H1 (cell line): ENCODE data around the gene SPTBN5. TPM values are rescaled to one million over a fixed set of nuclear protein-coding genes. Genes with fewer than 3 reads are reported as not detected.

Experiments
- CTCF ChIA-PET: fragments of 300-600 bp; sonication (Branson Sonifier 250); formaldehyde crosslinking; loops from one replicate; lab custom pipeline; 2021; ENCODE audit not compliant: partially characterized antibody; lab: Charles Lee
- POLR2A ChIA-PET: fragments of 300-600 bp; sonication (Branson Sonifier 250); formaldehyde crosslinking; loops from one replicate; lab custom pipeline; 2021; ENCODE audit warnings: inconsistent platforms; ENCODE audit not compliant: partially characterized antibody; lab: Charles Lee
- DNase-seq, 2 experiments: peaks; one replicate each; pipeline versions ENCODE4 v3.0.0 to v3.0.0-alpha.2; 2010 to 2022; ENCODE audit warnings: low spot score in 2 of 2, low read depth in 1 of 2, mixed read lengths in 1 of 2
- FAIRE-seq: peaks from 2 replicates; lab custom pipeline; 2011; peaks lifted over from hg19 to GRCh38; lab: Jason Lieb, UNC
- H2AFZ ChIP-seq: 2 replicates; pipeline ENCODE4 v1.8.1; 2012; ENCODE audit warnings: low read length, inconsistent platforms
- H2AK5ac ChIP-seq: 2 replicates; pipeline ENCODE4 v1.6.1; 2013; ENCODE audit warnings: low read depth, low read length
- H2BK120ac ChIP-seq: replicated peaks from 2 replicates; pipeline ENCODE3; 2013; ENCODE audit warnings: low read depth, low read length, inconsistent platforms
- H2BK12ac ChIP-seq: 2 replicates; pipeline ENCODE4 v1.6.1; 2013; ENCODE audit warnings: low read depth, low read length
- H2BK15ac ChIP-seq: 2 replicates; pipeline ENCODE4 v1.6.1; 2013; ENCODE audit warnings: low read length
- H2BK20ac ChIP-seq: 2 replicates; pipeline ENCODE4 v1.6.1; 2013; ENCODE audit warnings: low read length
- H2BK5ac ChIP-seq: 2 replicates; pipeline ENCODE4 v1.6.1; 2013; ENCODE audit warnings: low read depth, low read length
- H3K14ac ChIP-seq: 2 replicates; pipeline ENCODE4 v1.6.1; 2013; ENCODE audit warnings: inconsistent platforms; ENCODE audit not compliant: insufficient read length
- H3K18ac ChIP-seq: 2 replicates; pipeline ENCODE4 v1.6.1; 2013; ENCODE audit warnings: low read length; ENCODE audit errors: extremely low read depth
- H3K23ac ChIP-seq: 2 replicates; pipeline ENCODE4 v1.6.1; 2013; ENCODE audit warnings: inconsistent platforms; ENCODE audit not compliant: insufficient read length
- H3K23me2 ChIP-seq: 2 replicates; pipeline ENCODE4 v1.6.1; 2013; ENCODE audit warnings: low read depth, low read length
- H3K27ac ChIP-seq: 2 replicates; pipeline ENCODE4 v1.6.1; 2011; ENCODE audit warnings: low read depth, low read length, inconsistent platforms
- H3K27me3 ChIP-seq, 4 experiments: replicated peaks in 1 of 4; 1 replicate in 1 of 4; 2 replicates in 3 of 4; pipeline versions ENCODE4 v1.6.1 to v1.8.1; 2011 to 2013; ENCODE audit warnings: low read length in 3 of 4, mild to moderate bottlenecking in 3 of 4, inconsistent platforms in 2 of 4, mixed read lengths in 2 of 4, moderate library complexity in 1 of 4; ENCODE audit not compliant: control insufficient read depth in 3 of 4, insufficient read depth in 3 of 4; ENCODE audit errors: extremely low read depth in 1 of 4
- H3K36me3 ChIP-seq, 4 experiments: 2 replicates each; pipeline versions ENCODE4 v1.6.1 to v1.8.1; 2011 to 2013; ENCODE audit warnings: mild to moderate bottlenecking in 4 of 4, low read length in 3 of 4, moderate library complexity in 2 of 4, control low read depth in 1 of 4, inconsistent platforms in 1 of 4; ENCODE audit not compliant: insufficient read depth in 4 of 4, control insufficient read depth in 2 of 4
- H3K4ac ChIP-seq: replicated peaks from 2 replicates; pipeline ENCODE3; 2013; ENCODE audit warnings: low read length, low read depth, mixed read lengths, inconsistent platforms; ENCODE audit not compliant: insufficient read length
- H3K4me1 ChIP-seq, 4 experiments: replicated peaks in 1 of 4; 1 replicate in 1 of 4; 2 replicates in 3 of 4; pipeline versions ENCODE4 v1.6.1 to v1.8.1; 2011 to 2013; ENCODE audit warnings: low read length in 3 of 4, inconsistent platforms in 2 of 4, mixed read lengths in 1 of 4; ENCODE audit not compliant: insufficient read depth in 4 of 4, control insufficient read depth in 3 of 4
- H3K4me2 ChIP-seq, 2 experiments: 2 replicates each; pipeline versions ENCODE4 v1.6.1 to v1.8.1; 2011 to 2013; ENCODE audit warnings: low read depth in 2 of 2, low read length in 2 of 2, control low read depth in 1 of 2, inconsistent platforms in 1 of 2, mild to moderate bottlenecking in 1 of 2; ENCODE audit not compliant: insufficient read depth in 1 of 2
- H3K4me3 ChIP-seq, 4 experiments: fragments of 200-600, 300-600 bp in 1 of 4; sonication (generic), shearing (Covaris generic), sonication (Bioruptor Twin) in 1 of 4; 2 replicates each; pipeline versions ENCODE4 v1.5.1 to v1.8.1; 2011 to 2016; ENCODE audit warnings: low read length in 4 of 4, low read depth in 3 of 4, control low read depth in 2 of 4, inconsistent platforms in 2 of 4, mild to moderate bottlenecking in 2 of 4, mixed read lengths in 1 of 4, moderate library complexity in 1 of 4; ENCODE audit not compliant: insufficient read depth in 2 of 4; ENCODE audit errors: extremely low read depth in 1 of 4
- H3K56ac ChIP-seq: replicated peaks from 2 replicates; pipeline ENCODE3; 2013; ENCODE audit warnings: low read depth, mild to moderate bottlenecking, mixed read lengths, low read length, inconsistent platforms; ENCODE audit not compliant: insufficient read length
- H3K79me1 ChIP-seq: 2 replicates; pipeline ENCODE4 v1.6.1; 2013; ENCODE audit warnings: low read depth, low read length, control low read depth
- H3K79me2 ChIP-seq, 2 experiments: 2 replicates each; pipeline versions ENCODE4 v1.6.1 to v1.8.1; 2012 to 2013; ENCODE audit warnings: low read length in 2 of 2, mild to moderate bottlenecking in 2 of 2, inconsistent platforms in 1 of 2; ENCODE audit not compliant: insufficient read depth in 2 of 2, control insufficient read depth in 1 of 2
- H3K9ac ChIP-seq, 4 experiments: replicated peaks in 1 of 4; 1 replicate in 1 of 4; 2 replicates in 3 of 4; pipeline versions ENCODE4 v1.6.1 to v1.8.1; 2011 to 2013; ENCODE audit warnings: low read depth in 3 of 4, low read length in 3 of 4, control low read depth in 2 of 4, mild to moderate bottlenecking in 2 of 4, moderate library complexity in 2 of 4, inconsistent platforms in 1 of 4; ENCODE audit errors: extremely low read depth in 1 of 4
- H3K9me3 ChIP-seq, 2 experiments: 2 replicates each; pipeline versions ENCODE4 v1.6.1 to v1.8.1; 2012 to 2013; ENCODE audit warnings: mild to moderate bottlenecking in 2 of 2, moderate library complexity in 2 of 2, control low read depth in 1 of 2, inconsistent platforms in 1 of 2, low read depth in 1 of 2, low read length in 1 of 2, mixed read lengths in 1 of 2; ENCODE audit not compliant: insufficient read depth in 2 of 2
- H4K20me1 ChIP-seq, 2 experiments: replicated peaks in 1 of 2; 2 replicates each; pipeline versions ENCODE3 to v1.8.1; 2011 to 2013; ENCODE audit warnings: inconsistent platforms in 2 of 2, low read length in 2 of 2, mild to moderate bottlenecking in 1 of 2; ENCODE audit not compliant: insufficient read depth in 2 of 2, control insufficient read depth in 1 of 2
- H4K5ac ChIP-seq: 2 replicates; pipeline ENCODE4 v1.6.1; 2013; ENCODE audit warnings: low read length, low read depth, mixed read lengths, inconsistent platforms; ENCODE audit not compliant: insufficient read length
- H4K8ac ChIP-seq: 2 replicates; pipeline ENCODE4 v1.8.0; 2013; ENCODE audit warnings: mild to moderate bottlenecking, moderate library complexity, low read length, inconsistent platforms; ENCODE audit not compliant: insufficient read depth; ENCODE audit errors: extremely low read depth
- H4K91ac ChIP-seq: replicated peaks from 2 replicates; pipeline ENCODE3; 2013; ENCODE audit warnings: low read length, mixed read lengths, inconsistent platforms; ENCODE audit not compliant: insufficient read length
- CBX8 ChIP-seq: fragments of 300-800, 300-1000 bp; sonication (generic); IDR thresholded peaks from 2 replicates; pipeline ENCODE4 v1.7.1; 2016; ENCODE audit warnings: low read depth, low read length, borderline replicate concordance
- CHD2 ChIP-seq: IDR thresholded peaks from 2 replicates; pipeline ENCODE4 v1.6.1; 2012; ENCODE audit warnings: low read length, improper control_type of control experiment
- GTF2F1 ChIP-seq: IDR thresholded peaks from 2 replicates; pipeline ENCODE4 v1.6.1; 2012; ENCODE audit warnings: low read depth, low read length, improper control_type of control experiment, borderline replicate concordance
- NANOG ChIP-seq: IDR thresholded peaks from 2 replicates; pipeline ENCODE4 v1.6.1; 2011; ENCODE audit warnings: low read length, low read depth, mild to moderate bottlenecking, inconsistent platforms; ENCODE audit not compliant: insufficient read depth, poor library complexity, severe bottlenecking
- POLR2A ChIP-seq, 2 experiments: IDR thresholded peaks; 1 replicate in 1 of 2; 2 replicates in 1 of 2; pipeline ENCODE4 v1.6.1; 2011; ENCODE audit warnings: low read depth in 2 of 2, low read length in 2 of 2, mild to moderate bottlenecking in 2 of 2; ENCODE audit errors: control extremely low read depth in 1 of 2
- POLR2AphosphoS5 ChIP-seq: IDR thresholded peaks from 2 replicates; pipeline ENCODE4 v1.6.1; 2011; ENCODE audit warnings: low read depth, low read length
- RAD21 ChIP-seq, 2 experiments: IDR thresholded peaks in 1 of 2; conservative IDR thresholded peaks in 1 of 2; 2 replicates each; pipeline ENCODE4 v1.6.1; 2011; ENCODE audit warnings: low read depth in 2 of 2, low read length in 2 of 2, improper control_type of control experiment in 1 of 2, inconsistent platforms in 1 of 2, mild to moderate bottlenecking in 1 of 2, moderate library complexity in 1 of 2
- RFX5 ChIP-seq: IDR thresholded peaks from 2 replicates; pipeline ENCODE4 v1.6.1; 2011; ENCODE audit warnings: low read depth, low read length, improper control_type of control experiment, borderline replicate concordance
- ZNF274 ChIP-seq: IDR thresholded peaks from 2 replicates; pipeline ENCODE4 v1.7.0; 2012; ENCODE audit warnings: low read length, borderline replicate concordance; ENCODE audit errors: extremely low read depth
- WGBS, 2 experiments: shearing (Covaris generic) in 1 of 2; methylation state at CpG; one replicate each; pipeline versions ENCODE4 v1.1.6 to v1.1.7; 2013 to 2015; ENCODE audit warnings: low lambda C conversion rate in 2 of 2, mixed read lengths in 2 of 2, inconsistent platforms in 1 of 2, low coverage in 1 of 2, missing lambda C conversion rate in 1 of 2; ENCODE audit not compliant: insufficient replicate concordance in 2 of 2, insufficient coverage in 1 of 2, insufficient read length in 1 of 2; ENCODE audit errors: extremely low coverage in 1 of 2, missing lambda C conversion rate in 1 of 2; 5-methylcytosine and 5-hydroxymethylcytosine counted together
- polyA plus RNA-seq, 7 experiments: library from polyadenylated mRNA; depleted of rRNA in 3 of 7; stranded (reverse) in 5 of 7; unstranded in 2 of 7; fragments of >200 nt in 5 of 7; fragments of 200-250 nt in 2 of 7; gene quantifications; 1 replicate in 5 of 7; 2 replicates in 1 of 7; 4 replicates in 1 of 7; pipeline versions ENCODE4 v1.2.1 to v1.2.3, GENCODE V29; 2011 to 2013; ENCODE audit warnings: missing spikeins in 2 of 7, mixed read lengths in 2 of 7
- total RNA-seq: library from RNA; stranded (reverse); fragmentation: NEBNext Ultra II Directional; extraction: Animal tissue kit (Norgen Biotek cat#: 25700); gene quantifications from 2 replicates; pipeline ENCODE4 v1.2.1, GENCODE V29; 2021
- TF ChIP-seq, protein P1 (sequence below): IDR thresholded peaks from 2 replicates; pipeline ENCODE4 v1.6.1; 2012; ENCODE audit warnings: inconsistent platforms

Gene SPTBN5
- total and polyA plus RNA-seq, 2 of the 8 experiments (the other 6 are each of a cell fraction or from before 2014, with no cell fraction given), result 0.32 to 0.84 TPM

GRCh38 chr15:41877631-41878354, 16.1 kb downstream of the SPTBN5 start:
- H3K4me1 ChIP-seq, result peaks cover 0 to 8% (median 2%) of the 10 kb centered on the region in 4 experiments; a peak in 4 of 7 replicates
- H3K4ac ChIP-seq, result no peak overlapping the region
- H3K4me2 ChIP-seq, result no peak overlapping the region
- no peak overlapping the region for H3K56ac ChIP-seq
- peaks cover 16 to 28% (median 23%) of the 10 kb centered on the region in 4 experiments for H3K27me3 ChIP-seq
- H3K79me1 ChIP-seq, result no peaks in the 10 kb centered on the region
- no peaks in the 10 kb centered on the region for H3K36me3 ChIP-seq
- peaks cover 4% of the 10 kb centered on the region; the same call in 1 of the 2 replicates for H3K23me2 ChIP-seq
- DNase-seq (no peak), FAIRE-seq (no peak)
- no peak overlapping the region for H4K5ac ChIP-seq
- 0 out of 2 replicates have a peak overlapping the region, but pooled peaks have one; percentile 27 for H2BK12ac ChIP-seq
- H2BK5ac ChIP-seq, result no peak overlapping the region
- H3K23ac ChIP-seq, result no peak overlapping the region
- ChIA-PET POLR2A (interaction anchor here (0.6 to 1.0 kb wide), 2 partner anchors 23 to 346 kb away, joined by 3 to 4 read pairs; no protein-coding TSS in a partner anchor), CTCF (interaction anchor here (0.8 to 7.9 kb wide), 5 partner anchors 9 to 35 kb away, joined by 3 to 58 read pairs (median 6); no protein-coding TSS in a partner anchor)
- peaks cover 0 to 2% of the 10 kb centered on the region in 2 experiments for H4K20me1 ChIP-seq
- no peak overlapping the region for H4K91ac ChIP-seq
- H2AK5ac ChIP-seq, result no peak overlapping the region
- no peak overlapping the region for H2AFZ ChIP-seq
- H3K79me2 ChIP-seq, result no peaks in the 10 kb centered on the region
- WGBS, 2 experiments, result 85% methylated on average over 12 of the region's 13 CpGs; no CpG with 5 or more reads in 1 of the 2 experiments
- H3K27ac ChIP-seq, result no peak overlapping the region
- no peak overlapping the region for H2BK15ac ChIP-seq
- H2BK20ac ChIP-seq, result no peak overlapping the region
- H3K4me3 ChIP-seq, result no peak overlapping the region
- H3K14ac ChIP-seq, result no peak overlapping the region
- no peak overlapping the region for H3K9ac ChIP-seq
- no peak overlapping the region for H3K18ac ChIP-seq
- H2BK120ac ChIP-seq, result no peak overlapping the region
- no peaks in the 10 kb centered on the region for H3K9me3 ChIP-seq
- no peak overlapping the region for H4K8ac ChIP-seq
- TF ChIP-seq POLR2A (IDR thresholded peaks at IDR 0.05; ENCODE audit: control extremely low read depth in 1 of 2, low read depth in 2 of 2, low read length in 2 of 2) (no peak), CBX8 (no peak), POLR2AphosphoS5 (no peak), ZNF274 (no peak), CHD2 (no peak), RAD21 (IDR thresholded peaks at IDR 0.05 in 1 of 2, conservative IDR thresholded peaks at IDR 0.05 in 1 of 2; ENCODE audit: low read depth in 2 of 2, low read length in 2 of 2) (peak in 1 of 2 experiments; percentile 32; a peak in 1 of 4 replicates), NANOG (no peak), RFX5 (no peak), GTF2F1 (no peak)
- TF ChIP-seq, protein P1, sequence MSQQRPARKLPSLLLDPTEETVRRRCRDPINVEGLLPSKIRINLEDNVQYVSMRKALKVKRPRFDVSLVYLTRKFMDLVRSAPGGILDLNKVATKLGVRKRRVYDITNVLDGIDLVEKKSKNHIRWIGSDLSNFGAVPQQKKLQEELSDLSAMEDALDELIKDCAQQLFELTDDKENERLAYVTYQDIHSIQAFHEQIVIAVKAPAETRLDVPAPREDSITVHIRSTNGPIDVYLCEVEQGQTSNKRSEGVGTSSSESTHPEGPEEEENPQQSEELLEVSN, result no peak
